Peyer's patch (tissue), 4 donors: ENCODE measurements around the gene ARHGAP5. TPM values are rescaled to one million over a fixed set of nuclear protein-coding genes. Genes with fewer than 3 reads are reported as not detected.

ENCODE experiments used
- DNase-seq, 3 donors: peaks; one replicate each; pipeline ENCODE4 v3.0.0-alpha.2; 2017 to 2019
- H3K27ac ChIP-seq, 4 donors: fragments of 200-600 bp; sonication (generic); one replicate each; pipeline ENCODE4 v1.5.1; 2016 to 2019
- H3K27me3 ChIP-seq, 2 donors: fragments of 200-600 bp; sonication (generic); one replicate each; pipeline ENCODE4 v1.5.1; 2019
- H3K36me3 ChIP-seq, 3 donors: fragments of 200-600 bp; sonication (generic); one replicate each; pipeline ENCODE4 v1.5.1; 2016 to 2019
- H3K4me1 ChIP-seq, 4 donors: fragments of 200-600 bp; sonication (generic); one replicate each; pipeline ENCODE4 v1.5.1; 2016 to 2019
- H3K4me3 ChIP-seq, 4 donors: fragments of 200-600 bp; sonication (generic); 1 replicate in 3 of 4; 2 replicates in 1 of 4; pipeline ENCODE4 v1.5.1; 2016 to 2019; ENCODE audit warnings: mild to moderate bottlenecking in 1 of 4
- H3K9me3 ChIP-seq, 4 donors: fragments of 200-600 bp; sonication (generic); one replicate each; pipeline ENCODE4 v1.5.1; 2016 to 2019; ENCODE audit warnings: mild to moderate bottlenecking in 1 of 4
- CTCF ChIP-seq, 6 experiments: fragments of 450-650 bp in 4 of 6; fragments of 200-600 bp in 2 of 6; sonication (generic) in 1 of 6; IDR thresholded peaks; one replicate each; pipeline ENCODE4 v1.5.1; 2017 to 2019; ENCODE audit warnings: antibody characterized with exemption in 6 of 6, mild to moderate bottlenecking in 3 of 6, moderate library complexity in 1 of 6
- POLR2A ChIP-seq, 2 donors: fragments of 450-650 bp; IDR thresholded peaks; one replicate each; pipeline ENCODE4 v1.5.1; 2017; ENCODE audit warnings: antibody characterized with exemption in 2 of 2, mild to moderate bottlenecking in 2 of 2, moderate library complexity in 2 of 2
- total RNA-seq, 4 donors: library from RNA; depleted of rRNA; stranded (reverse); fragments of >200 nt; gene quantifications; one replicate each; pipeline ENCODE4 v1.1.0, GENCODE V29; 2016

Gene ARHGAP5
- total RNA-seq, 4 donors from 2014 or later, result 113 to 123 (median 115) TPM

GRCh38 chr14:32039401-32040030 is 37.6 kb upstream of the ARHGAP5 start:
- Histone ChIP-seq H3K4me3 (no peak overlapping the region), H3K9me3 (no peaks in the 10 kb centered on the region), H3K36me3 (no peaks in the 10 kb centered on the region), H3K27me3 (no peaks in the 10 kb centered on the region), H3K4me1 (no peaks in the 10 kb centered on the region), H3K27ac (no peak overlapping the region)
- DNase-seq, result no peak
- TF ChIP-seq CTCF (IDR thresholded peaks at IDR 0.05), result no peak
- no peak for TF ChIP-seq POLR2A (IDR thresholded peaks at IDR 0.05)

DNA sequence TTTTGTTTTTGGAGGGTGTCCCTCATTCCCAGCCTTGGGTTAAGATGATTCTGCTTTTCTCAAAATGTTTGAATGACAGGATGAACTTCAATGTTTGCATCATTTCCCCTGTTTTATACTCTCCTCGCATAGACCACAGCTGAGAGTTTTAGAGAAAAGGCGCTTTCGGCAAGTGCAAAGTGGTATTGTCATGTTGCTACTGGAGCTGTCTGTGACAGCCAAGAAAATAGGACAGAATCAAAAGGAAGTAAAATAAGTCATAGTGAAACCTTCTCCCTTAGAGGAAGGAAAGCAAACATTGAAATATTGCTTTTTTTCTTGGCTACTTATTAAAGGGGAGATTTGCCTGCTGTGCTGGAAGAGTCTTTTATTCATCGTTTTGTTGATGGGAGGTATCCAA is 33.5 kb upstream of the ARHGAP5 start:
- H3K4me3 ChIP-seq, result no peak overlapping the region
- no peak for TF ChIP-seq POLR2A (IDR thresholded peaks at IDR 0.05)
- no peak for TF ChIP-seq CTCF (IDR thresholded peaks at IDR 0.05)

DNA sequence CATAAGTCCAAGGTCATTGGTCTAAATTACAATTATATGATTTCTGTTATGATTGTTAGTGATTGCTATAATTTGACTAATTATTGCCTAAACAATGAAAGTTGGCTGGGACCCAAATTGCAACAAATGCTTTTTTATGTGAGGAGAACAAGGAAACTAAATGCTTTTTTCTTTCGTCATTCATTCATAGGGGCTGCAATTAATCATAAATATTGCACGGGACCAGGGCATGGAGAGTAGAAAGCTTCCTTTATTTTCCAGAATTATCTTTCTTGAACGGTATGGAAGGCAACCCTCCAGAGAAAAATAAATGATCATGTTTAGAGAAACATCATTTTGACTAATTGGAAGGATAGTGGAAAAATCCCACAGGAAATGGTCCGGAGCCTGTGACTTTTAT is 32.6 kb upstream of the ARHGAP5 start:
- TF ChIP-seq POLR2A (IDR thresholded peaks at IDR 0.05) (no peak), CTCF (IDR thresholded peaks at IDR 0.05) (no peak)

More for the DNA sequence above, 33.5 kb upstream of the ARHGAP5 start:
- Histone ChIP-seq H3K36me3 (no peaks in the 10 kb centered on the region), H3K27ac (no peak overlapping the region), H3K9me3 (no peaks in the 10 kb centered on the region), H3K27me3 (no peaks in the 10 kb centered on the region), H3K4me1 (no peaks in the 10 kb centered on the region)
- DNase-seq, result no peak

DNA sequence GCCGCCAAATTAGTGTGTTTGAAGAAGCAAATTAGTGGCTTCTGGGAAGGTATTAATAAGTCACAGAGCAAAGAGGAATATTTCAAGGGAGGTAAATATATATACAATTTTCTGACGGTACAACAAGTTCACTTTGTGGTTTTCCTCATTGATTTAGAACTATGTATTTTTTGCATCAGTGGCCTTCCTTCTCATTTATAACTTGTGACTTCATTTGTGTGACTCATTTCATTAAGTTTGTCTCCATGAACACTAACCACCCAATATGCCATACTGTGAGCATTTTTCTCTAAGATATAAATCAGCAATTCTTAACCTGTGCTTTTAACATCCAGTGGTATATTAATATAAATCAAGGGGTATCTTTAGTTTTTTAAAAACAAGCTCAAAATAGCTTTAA is 29.3 kb upstream of the ARHGAP5 start:
- Histone ChIP-seq H3K4me1 (no peaks in the 10 kb centered on the region), H3K4me3 (no peak overlapping the region), H3K36me3 (no peaks in the 10 kb centered on the region), H3K9me3 (no peaks in the 10 kb centered on the region), H3K27ac (no peak overlapping the region), H3K27me3 (no peaks in the 10 kb centered on the region)
- TF ChIP-seq POLR2A (IDR thresholded peaks at IDR 0.05), result no peak
- TF ChIP-seq CTCF (IDR thresholded peaks at IDR 0.05), result no peak
- DNase-seq, result no peak

More for the DNA sequence above, 32.6 kb upstream of the ARHGAP5 start:
- Histone ChIP-seq H3K36me3 (no peaks in the 10 kb centered on the region), H3K27ac (no peak overlapping the region), H3K27me3 (no peaks in the 10 kb centered on the region), H3K4me1 (no peaks in the 10 kb centered on the region), H3K4me3 (no peak overlapping the region), H3K9me3 (no peaks in the 10 kb centered on the region)
- no peak for DNase-seq

DNA sequence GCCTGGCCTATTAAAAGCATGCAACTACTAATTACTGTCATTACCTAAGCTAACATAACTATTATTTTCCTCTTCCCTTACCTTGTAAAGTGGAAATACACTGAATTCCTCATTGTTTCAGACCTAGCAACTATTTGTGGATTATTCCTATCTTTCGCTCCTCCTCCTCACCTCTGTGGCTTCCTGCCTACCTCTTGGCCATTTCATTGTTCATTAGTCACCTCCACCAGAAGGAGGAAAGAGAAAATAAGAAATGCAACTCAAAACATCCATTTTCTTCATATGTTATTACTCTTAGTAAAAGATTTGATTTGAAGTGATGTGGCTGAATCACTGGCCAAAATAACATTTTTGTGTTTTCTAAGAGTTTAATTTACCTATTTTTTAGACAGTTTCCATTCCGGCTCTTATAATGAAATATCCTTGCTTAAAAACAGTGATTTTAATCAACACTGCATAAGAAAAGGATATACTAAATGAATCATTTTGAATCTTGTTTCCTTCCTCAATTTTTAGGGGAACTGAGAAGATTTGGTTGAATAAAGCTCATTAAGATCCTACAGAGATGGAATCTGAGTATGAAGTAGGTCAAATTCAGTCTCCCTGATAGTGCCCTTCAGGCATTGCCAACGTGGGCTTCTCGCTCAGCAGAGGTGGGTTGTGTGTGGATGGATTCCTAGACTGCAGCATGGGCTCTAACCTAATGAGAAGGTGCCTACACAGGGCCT is 27.6 kb upstream of the ARHGAP5 start:
- no peaks in the 10 kb centered on the region for H3K36me3 ChIP-seq

More for the DNA sequence above, 27.6 kb upstream of the ARHGAP5 start:
- Histone ChIP-seq H3K9me3 (no peaks in the 10 kb centered on the region), H3K27ac (no peak overlapping the region), H3K4me3 (no peak overlapping the region), H3K4me1 (no peaks in the 10 kb centered on the region), H3K27me3 (no peaks in the 10 kb centered on the region)
- no peak for DNase-seq
- TF ChIP-seq CTCF (IDR thresholded peaks at IDR 0.05) (no peak), POLR2A (IDR thresholded peaks at IDR 0.05) (no peak)
